ENCODE data around the gene LARGE2.
A peak's percentile ranks its signal among the peaks of the same experiment; 100 is the strongest.

Gene LARGE2

DNA sequence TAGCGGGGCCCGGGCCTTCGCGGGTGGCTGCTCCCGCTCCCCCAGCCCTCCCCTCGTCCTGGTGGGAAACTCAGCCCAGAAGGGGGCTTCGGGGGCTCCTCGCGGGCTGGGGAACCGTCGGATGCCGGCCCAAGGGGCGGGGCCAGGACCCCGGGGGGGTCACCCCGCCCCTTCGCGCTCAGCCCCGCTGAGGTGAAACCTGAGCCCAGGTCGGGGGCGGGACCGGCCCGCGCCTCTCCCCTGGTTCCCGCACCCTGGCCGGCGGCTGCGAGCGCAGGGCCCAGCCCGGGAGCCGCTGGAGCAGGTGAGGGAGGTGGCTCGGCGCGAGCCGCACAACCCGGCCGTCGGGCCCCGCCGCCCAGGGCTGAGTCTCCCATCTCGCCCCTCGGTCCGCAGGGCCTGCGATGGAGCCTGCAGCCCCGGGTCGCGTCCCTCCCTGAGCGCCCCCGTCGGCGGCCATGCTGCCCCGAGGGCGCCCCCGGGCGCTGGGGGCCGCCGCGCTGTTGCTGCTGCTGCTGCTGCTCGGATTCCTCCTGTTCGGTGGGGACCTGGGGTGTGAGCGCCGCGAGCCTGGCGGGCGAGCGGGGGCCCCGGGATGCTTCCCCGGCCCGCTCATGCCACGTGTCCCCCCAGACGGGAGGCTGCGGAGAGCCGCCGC, at the start of gene LARGE2:
LARGE2 (plus strand) TSS at position 232 of the 658 bp plus-strand sequence; CDS start at position 459, 227 bp downstream.
- DNase-seq (ENCODE audit: low spot score) = no peak

DNA sequence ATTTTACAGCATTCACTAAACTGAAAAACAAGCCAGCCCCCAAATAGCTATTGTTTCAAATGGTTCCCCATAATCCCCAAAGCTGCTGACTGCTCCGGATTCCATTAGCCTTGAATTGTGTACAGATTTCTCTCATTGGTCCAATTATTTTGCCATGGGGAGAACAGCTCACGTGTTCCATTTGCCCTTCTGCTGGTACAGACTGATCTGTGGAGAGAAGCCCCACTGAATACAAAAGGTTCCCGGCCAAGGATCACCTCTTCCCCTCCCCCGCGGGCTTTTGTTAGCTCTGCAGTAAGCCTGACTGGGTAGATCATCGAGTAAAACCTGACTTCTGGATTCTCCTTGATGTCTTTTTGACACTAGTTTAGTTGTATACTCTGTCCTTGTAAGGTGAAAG, 46.1 kb upstream of the LARGE2 start:
- no peak for DNase-seq (ENCODE audit: low spot score)

DNA sequence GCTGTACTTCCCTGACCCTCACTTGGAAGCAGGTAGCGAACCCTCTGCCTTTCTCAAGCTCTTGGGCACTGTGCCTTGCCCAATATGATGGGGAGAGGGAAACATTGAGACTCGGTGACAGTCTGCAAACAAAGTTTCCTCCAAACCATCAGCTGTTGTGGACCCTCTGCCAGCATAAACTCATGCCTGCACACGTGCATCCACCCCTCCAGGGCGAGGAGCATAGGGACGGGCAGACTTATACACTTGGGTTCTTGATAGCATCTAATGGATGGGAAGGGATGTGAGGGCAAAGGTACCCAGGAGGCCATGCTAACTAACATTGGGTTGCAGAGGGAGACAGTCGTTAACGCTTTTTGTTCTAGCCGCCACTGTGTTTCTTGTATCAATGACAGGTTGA, 45.2 kb upstream of the LARGE2 start:
- DNase-seq (ENCODE audit: low spot score) = no peak

DNA sequence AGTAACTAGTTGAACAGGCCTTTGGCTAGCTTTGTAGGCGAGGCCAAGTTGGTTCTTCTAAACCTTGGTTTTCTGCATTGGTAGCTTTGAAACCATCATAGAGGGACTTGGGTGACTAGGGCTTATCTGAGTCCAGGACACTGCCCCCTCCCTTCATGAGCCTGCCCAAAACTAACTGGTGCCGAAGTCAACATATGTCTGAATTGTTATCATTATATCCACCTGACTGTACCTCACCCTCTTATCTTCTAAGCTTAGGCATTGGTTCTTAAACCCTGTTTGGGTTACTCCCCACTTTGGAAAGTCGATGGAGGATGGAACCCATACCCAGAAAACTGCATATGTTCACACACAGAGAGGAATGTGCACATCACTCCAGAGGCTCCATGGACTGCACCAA, 44.6 kb upstream of the LARGE2 start:
- no peak for DNase-seq (ENCODE audit: low spot score)

DNA sequence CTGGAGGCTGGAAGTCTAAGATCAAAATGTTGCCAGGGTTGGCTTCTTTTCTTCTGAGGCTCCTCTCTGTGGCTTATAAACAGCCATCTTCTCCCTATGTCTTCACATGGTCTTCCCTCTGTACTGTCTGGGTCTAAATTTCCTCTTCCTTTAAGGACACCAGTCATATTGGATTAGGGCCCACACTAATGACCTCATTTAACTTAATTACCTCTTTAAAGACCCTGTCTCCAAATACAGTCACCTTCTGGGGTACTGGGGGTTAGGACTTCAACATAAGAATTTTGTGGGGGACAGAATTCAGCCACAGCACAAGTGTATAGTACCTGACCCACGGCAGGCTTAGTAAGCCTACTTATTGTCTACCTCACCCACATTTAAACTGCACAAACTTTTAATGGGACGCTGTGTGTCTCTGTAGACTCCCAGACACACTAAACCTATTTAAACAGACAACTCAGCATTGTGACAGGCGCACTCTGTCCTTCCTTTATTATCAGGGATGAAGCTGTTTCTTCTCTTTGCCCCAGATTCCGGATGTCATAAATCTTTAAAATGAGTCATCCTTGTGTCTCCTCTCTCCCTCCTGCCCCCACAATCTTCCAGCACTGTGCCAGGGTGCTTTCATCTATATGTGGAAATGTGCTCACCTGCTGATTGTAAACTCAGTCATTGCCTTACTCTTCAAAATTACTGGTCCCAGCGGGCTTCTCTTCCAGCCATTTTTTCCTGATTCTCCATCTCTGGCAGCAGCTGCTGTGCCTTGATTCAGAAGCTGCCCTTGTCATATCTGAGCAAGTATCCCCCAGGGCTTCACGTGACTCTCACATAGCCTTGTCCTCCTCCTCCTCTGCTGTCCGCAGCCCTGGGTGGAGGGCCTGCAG, 42.4 kb upstream of the LARGE2 start:
- peak; percentile 42 for DNase-seq (ENCODE audit: low spot score)

DNA sequence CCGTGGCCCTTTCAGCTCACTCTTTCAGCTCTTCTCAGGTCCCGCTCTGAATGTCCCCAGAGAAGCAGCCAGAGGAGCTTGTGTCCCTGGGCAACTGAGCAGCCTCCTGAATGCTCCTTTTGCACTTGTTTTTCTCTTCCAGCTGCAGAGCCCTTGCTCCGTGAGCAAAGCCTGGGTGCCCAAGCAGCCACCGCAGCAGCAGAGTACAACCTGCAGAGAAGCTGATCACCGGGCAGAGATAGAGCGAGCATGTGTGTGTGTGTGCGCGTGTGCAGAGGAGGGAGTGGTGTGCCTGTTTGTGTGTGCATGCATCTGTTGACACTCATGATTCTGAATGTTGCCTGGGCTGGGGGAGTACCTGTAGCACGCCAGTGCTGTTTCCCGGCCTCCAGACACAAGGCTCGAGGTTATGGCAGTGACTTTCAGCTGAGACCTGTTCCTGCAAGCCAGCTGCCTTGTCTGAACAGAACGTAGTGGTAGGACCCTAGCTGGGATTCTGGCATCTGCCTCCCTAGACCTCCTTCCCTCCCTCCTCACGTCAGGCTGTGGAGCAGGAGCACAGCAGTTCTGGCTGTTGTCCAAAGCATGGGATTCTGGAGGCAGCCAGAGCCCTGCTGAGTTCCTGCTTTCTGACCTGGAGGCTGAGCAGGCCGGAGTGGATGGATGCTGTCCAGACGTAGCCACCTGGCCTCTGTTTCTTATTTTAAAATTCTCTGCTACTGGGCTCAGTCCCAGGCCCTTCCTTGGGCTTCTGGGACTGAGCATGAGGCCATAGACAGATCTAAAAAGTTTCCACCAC, 41.5 kb upstream of the LARGE2 start:
- no peak for DNase-seq (ENCODE audit: low spot score)

DNA sequence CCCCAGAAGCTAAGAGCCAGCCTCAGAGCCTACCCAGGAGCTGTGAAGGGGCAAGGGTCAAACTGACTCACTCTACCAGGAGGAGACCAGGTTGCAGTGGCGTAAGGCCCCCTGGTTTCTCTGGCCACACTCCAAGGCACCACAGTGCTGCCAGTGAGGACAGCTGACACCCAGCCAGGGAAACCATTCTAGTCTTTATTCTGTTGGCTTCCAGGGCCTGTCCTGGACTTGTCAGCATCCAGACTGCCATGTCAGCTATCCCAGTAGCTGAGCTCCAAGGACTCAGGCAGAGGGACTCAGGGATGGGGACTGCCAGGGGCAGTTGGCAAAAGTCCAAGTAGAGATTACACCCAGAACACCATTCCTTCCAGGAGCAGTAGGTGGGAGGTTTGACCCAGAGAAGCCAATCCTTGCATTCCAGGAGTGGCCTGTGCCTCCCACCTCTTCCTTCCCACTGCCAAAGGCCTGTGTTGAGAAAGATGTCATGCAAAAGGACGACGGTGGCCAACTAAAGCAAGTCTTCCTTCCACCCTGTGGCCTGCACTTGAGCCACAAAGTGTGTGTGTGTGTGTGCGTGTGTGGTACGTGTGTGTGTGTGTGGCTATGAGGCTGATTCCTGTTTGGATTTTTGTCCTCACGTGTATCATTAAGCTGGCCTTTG, 40.6 kb upstream of the LARGE2 start:
- DNase-seq (ENCODE audit: low spot score) = peak; percentile 33

DNA sequence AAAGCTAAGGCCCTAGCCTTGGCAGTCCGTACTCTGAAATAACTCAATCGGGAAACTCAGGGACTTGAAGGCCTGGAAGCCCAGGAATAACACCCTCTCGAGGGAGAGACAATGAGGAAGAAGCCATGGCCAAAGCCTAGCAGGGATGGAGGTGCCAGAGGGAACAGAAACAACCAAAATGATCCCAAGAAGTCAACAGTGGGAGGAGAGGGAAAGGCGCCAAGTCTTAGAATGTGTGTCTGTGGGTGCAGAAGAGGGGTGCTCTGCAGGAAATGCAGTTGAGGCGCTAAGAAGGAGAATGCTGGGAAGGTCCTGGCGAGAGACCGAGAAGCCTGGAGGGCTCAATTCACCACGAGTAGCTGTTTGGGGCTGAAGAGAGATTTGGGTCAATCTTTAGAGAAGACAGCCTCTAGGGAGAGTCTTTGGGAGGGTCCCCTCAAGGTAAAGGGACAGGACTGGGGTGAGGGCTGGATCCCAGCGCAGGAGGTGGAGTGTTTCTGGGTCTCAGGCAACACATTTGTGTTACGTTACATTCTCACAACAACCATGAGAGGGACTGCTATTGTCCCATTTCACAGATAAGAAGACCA, 37.8 kb upstream of the LARGE2 start:
- no peak for DNase-seq (ENCODE audit: low spot score)

DNA sequence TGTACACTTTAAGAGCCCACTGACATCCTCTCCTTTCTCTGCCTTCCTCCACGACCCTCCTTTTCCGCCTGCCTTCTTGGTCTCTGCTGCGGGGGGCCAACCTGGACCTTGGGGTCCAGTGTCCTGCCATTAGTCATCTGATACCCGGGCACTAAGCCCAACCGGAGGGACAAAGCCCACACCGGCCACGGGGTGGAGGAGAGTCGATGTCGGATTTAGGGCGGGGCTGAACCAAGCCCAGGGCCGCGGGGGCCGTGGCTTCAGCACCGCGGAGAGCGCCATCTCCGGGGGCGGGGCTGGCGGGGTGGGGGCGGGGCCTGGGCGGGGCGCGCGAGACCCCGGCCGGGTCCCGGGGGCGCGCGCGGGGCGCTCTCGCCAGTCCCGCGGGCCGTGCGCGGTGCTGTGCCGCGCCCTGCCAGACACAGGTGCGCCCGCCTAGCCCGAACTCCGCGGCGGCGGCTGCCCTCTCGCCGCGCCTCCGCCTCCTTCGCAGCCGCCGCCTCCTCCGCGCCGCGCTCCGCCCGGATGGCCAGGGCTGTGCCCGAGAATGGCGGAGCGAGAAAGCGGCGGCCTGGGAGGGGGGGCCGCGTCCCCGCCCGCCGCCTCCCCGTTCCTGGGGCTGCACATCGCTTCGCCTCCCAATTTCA, 37.1 kb upstream of the LARGE2 start, which contains the start of gene MAPK8IP1:
MAPK8IP1 (plus strand) TSS at position 378 of the 647 bp plus-strand sequence; CDS start at position 548, 170 bp downstream.
- DNase-seq (ENCODE audit: low spot score) = peak; percentile 42

DNA sequence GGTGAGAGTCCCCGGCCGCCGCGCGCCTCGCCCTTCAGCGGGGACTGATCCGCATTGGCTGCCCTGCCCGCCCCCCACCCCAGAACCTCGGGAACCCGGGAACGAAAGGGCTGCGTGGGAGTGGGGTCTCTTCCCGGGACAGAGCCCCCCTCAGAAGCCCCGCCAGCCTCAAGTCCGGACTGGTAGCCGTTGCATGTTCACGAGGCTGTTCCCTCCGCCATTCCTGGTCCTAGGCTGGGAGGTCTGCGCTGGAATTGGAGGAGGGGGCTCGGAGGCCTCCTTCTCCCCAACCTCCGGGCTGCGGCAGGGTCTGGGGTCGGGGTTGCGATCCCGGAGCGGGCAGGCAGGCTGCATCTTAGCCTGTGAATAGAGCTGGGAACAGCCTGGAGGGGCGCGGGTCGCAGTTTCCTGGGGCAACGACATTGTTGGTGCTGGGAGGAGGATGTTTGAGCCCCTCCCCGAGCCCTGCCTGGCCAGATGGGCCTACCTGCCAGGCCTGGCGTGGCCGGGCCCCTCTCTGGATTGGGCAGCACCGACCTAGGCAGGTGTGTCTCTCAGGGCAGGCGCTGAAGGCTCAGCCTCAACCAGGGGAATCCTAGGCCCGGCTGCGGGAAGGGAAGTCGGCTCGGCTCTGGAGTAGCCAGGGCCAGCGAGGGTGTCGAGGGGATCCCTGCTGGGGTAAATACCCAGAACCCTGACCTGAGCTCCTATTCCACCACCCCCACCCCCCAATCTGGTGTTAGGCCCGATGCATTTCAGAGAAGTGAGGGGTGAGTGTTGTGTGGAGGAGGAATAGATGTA, 36.3 kb upstream of the LARGE2 start:
- DNase-seq (ENCODE audit: low spot score) = no peak

DNA sequence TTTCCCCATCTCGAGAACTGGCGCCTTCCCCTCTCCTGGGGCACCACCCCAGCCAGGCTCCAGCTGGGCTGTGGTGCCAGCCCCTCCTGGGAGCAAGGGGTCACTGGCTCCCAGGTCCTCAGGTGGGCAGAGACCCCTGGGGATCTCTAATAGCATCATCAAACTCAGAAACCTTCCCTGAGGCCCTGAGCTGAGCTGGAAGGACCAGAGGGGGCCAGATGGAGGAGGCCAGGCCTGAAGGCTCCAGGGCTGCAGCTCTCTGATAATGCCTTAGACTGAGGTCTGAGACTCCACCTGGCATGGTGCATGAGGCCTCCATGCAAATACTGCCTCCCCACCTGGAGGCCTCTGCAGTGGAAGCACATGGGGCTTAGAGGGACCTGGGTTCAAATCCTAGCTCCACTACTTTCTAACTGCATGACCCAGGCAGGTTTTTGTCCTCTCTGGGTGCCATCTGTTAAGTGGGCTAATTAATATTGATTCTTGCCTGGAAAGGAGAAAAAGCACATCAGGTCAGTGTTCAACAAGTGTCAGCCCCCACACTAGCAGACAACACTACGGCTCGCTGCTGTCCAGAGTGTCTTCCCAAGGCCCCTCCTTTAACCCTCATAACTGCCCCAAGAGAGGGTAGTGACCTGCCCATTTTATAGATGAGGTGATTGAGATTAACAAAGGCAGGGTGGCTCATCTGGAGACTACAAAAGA, 35.5 kb upstream of the LARGE2 start:
- DNase-seq (ENCODE audit: low spot score) = no peak

DNA sequence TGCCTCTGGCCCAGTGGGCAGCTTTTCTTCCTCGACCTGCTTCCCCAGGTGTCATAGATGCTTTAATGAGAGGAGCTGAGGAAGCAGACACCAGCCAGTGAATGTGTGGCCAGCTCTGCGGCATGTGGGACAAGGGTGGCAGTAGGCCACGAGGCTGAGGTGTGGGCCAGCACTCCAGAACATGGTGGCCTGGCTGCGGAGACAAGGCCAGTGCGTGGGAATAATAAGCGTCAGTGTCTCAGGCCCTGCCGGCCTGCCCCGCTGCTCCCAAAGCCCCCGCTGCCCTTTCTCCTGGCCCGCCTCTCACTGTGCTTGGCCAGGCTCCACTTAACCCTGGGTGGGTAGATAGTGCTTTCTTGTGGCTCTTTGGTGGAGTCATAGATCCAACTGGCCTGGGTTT, 34.9 kb upstream of the LARGE2 start:
- DNase-seq (ENCODE audit: low spot score) = no peak

DNA sequence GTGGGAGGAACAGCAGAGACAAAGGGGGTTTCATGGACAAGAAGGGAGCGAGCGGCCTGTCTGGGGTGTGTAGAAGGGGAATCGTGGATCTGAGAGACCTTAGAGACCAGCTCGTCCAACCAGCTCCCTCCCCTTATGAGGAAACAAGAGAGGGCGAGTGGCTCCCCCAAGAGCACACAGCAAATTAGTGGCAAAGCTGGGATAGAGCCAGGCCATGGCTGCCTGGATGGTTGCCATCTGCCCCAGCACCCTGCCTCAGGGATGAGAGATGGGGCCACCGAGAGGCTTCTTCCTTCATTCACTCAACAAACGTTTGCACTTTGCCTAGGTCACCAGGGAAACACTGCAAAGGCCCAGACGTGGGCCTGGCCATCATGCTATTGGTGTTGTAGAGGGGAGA, 32.9 kb upstream of the LARGE2 start:
- no peak for DNase-seq (ENCODE audit: low spot score)

DNA sequence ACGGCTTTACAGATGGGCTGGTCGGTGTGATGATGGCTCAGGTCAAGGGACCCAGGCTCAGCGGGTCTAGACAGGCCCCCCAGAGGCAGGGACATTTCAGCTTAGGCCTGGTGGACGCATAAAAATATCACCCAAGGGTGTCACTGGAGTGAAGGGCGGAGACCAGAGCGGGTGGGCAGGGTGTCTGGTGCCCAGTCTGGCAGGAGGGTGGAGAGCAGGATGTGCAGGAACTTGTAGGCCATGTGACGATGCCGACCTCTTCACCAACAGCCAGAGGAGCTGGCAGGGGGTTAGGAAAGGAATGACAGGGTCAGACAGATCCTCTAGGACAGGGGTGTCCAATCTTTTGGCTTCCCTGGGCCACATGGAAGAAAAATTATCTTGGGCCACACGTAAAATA, 32.5 kb upstream of the LARGE2 start:
- no peak for DNase-seq (ENCODE audit: low spot score)

DNA sequence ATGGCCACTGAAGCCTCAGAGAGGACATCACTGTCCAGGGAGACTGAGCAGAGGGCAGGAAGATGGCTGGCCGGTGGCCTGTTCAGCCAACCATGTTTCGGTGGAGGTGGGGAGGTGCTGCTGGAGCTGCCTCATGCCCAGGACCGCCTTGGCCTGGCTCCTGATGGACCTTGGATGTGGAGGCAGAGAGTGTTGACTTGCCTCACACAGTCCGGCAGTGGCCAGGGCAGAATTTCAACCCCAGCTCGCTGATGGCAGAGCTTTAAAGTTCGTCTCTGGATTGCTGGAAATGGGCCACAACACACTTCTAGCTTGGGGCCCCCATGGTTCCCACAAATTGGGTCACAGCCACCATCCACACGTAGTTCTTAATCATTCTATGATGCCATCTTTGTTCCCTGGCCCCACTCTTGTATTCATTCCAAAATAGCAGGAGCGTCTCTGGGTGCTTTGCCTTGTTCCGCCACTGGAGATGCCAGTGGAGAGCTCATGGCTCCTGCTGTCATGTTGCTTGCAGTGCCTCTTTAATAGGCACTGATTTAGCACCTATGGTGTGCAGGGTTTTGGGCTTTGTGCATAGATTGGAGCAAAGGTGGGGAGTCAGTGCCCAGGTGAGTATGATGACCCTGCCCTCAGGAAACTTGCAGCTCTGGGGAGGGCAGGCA, 31.4 kb upstream of the LARGE2 start:
- DNase-seq (ENCODE audit: low spot score) = no peak

DNA sequence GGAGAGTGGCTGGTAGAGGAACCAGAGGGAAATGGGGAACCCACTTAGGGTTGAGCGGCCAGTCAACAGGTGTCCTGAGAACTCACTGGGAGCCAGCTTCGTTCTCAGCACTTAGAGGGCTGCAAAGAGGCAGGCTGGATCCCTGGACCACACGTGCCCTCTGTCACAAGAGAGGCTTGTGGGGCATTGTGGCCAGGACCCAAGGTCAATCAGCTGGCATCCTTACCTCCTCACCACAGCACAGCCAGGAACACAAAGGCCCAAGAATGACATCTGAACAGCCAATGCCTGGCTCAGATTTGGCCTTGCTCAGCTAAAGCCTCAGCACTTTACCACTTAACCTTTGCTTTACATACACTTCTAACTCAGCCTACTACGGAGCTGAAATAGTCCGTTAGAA, 29.6 kb upstream of the LARGE2 start:
- DNase-seq (ENCODE audit: low spot score) = no peak

DNA sequence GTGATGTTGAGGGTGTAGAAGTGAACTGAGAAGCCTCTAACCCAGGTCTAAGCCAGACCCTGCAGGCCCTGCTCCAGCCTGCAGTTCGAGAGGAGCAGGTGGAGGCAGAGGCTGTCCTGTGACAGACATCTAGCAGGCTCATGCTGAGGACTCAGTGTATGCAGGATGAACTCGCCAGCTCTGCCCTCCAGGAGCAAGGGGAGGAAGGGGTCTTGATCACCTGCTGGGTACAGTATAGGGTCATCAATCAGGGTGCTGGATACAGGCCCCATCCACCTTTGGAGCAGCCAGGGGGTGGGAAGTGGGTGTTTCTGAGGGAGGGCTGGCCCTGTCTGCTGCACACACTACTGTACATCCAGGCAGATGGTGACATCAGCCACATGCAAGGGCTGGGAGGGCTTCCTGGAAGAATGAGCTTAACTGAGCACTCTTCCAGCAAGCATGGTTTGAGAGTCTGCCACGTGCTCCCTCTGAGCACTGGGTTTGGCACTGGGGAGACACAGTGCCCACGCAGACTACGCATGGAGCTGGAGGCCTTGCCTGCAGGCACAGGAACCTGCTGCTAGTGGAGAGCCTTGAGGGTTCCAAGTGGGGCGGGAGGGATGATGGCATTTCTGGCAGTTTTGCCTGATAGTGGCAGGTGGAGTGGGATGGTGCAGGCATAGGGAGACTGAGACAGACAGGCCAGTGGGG, 27.8 kb upstream of the LARGE2 start:
- DNase-seq (ENCODE audit: low spot score) = no peak

DNA sequence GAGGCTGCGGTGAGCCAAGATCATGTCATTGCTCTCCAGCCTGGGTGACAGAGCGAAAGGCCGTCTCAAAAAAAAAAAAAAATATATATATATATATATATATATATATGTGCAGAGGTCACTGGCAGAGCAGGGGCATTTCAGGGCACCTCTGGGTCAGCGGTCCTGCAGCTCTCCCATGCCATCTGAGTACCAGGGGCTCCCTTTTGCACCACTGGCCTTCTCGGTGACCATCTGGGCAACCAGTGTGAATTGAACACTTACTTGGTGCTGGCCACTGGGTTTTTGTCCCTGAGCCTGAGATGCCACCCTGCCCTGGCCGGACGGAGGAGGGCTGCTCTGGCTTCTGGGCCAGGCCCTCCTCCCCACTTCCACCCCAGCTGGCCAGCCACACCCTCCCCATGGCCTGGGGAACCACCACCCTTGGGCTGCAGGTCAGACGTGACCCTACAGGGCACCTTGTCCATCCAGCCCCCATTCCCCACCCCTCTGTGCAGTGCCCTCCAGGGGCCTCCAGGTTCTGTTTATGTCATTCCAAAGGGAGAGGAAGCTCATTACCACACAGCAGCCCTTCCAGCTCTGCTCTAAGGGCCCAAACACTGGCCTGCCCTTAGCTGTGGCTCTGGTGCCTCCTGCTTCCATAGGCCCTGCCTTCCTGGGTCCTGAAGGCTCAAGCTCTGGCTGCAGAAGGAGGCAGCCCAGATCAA, 26.8 kb upstream of the LARGE2 start:
- DNase-seq (ENCODE audit: low spot score) = no peak

Measured in kidney tubule cell (primary cell).